SU-DHL-6 (cell line): ENCODE results near the gene MRPL21.

Experiments used
- CTCF ChIP-seq: fragments of 200-600 bp; sonication (generic); IDR thresholded peaks from one replicate; pipeline ENCODE4 v1.5.1; 2017; ENCODE audit warnings: antibody characterized with exemption, mild to moderate bottlenecking, low read length, moderate library complexity; ENCODE audit not compliant: insufficient read depth, poor library complexity, severe bottlenecking
- EZH2phosphoT487 ChIP-seq: fragments of 200-600 bp; sonication (generic), shearing (Covaris generic); conservative IDR thresholded peaks from 2 replicates; pipeline ENCODE4 v1.6.1; 2018; ENCODE audit warnings: mild to moderate bottlenecking, antibody characterized with exemption, low read length, moderate library complexity, mixed read lengths

- TF ChIP-seq CTCF (no peak), EZH2phosphoT487 (no peak)
These were observed 32.1 kb upstream of the MRPL21 start for GRCh38 chr11:68935516-68936357.
